Activated B cell treated with CpG ODN at 0.5 μM for 24 hours (primary cell): ENCODE data around the gene CD300LF. TPM values are rescaled to one million over a fixed set of nuclear protein-coding genes. Genes with fewer than 3 reads are reported as not detected.
A peak's percentile ranks its signal among the peaks of the same experiment; 100 is the strongest.

Experiments used
- ATAC-seq: fragments of 200-7000 bp; cut with Tn5 transposase; one replicate; pipeline ENCODE4 v1.10.0; 2021; ENCODE audit warnings: low read depth, mild to moderate bottlenecking, moderate library complexity
- CTCF ChIA-PET: fragments of 350-600 bp; sonication (Branson Sonifier 250); formaldehyde crosslinking; loops from one replicate; lab custom pipeline; 2021; ENCODE audit warnings: antibody characterized with exemption; lab: Charles Lee
- POLR2A ChIA-PET: fragments of 350-600 bp; sonication (Branson Sonifier 250); formaldehyde crosslinking; loops from one replicate; lab custom pipeline; 2021; ENCODE audit warnings: antibody characterized with exemption; lab: Charles Lee
- DNase-seq: peaks from one replicate; pipeline ENCODE4 v3.0.0; 2022
- H3K27ac Mint-ChIP-seq: one replicate; pipeline ENCODE4 v1.8.0; 2020; ENCODE audit warnings: mixed read lengths
- H3K27me3 Mint-ChIP-seq: one replicate; pipeline ENCODE4 v1.8.0; 2021; ENCODE audit warnings: mixed read lengths
- H3K36me3 Mint-ChIP-seq: one replicate; pipeline ENCODE4 v1.8.0; 2021; ENCODE audit warnings: low read depth, mixed read lengths
- H3K4me1 Mint-ChIP-seq: one replicate; pipeline ENCODE4 v1.8.0; 2021; ENCODE audit warnings: mixed read lengths
- H3K4me3 Mint-ChIP-seq: one replicate; pipeline ENCODE4 v1.8.0; 2020; ENCODE audit warnings: mild to moderate bottlenecking, mixed read lengths
- H3K9me3 Mint-ChIP-seq: one replicate; pipeline ENCODE4 v1.8.0; 2020; ENCODE audit warnings: mixed read lengths
- intact Hi-C: fragments of 100-400 bp; cut with micrococcal nuclease; formaldehyde crosslinking; loops from one replicate; pipeline ENCODE4 v1.15.1; 2024
- total RNA-seq: library from RNA; stranded (reverse); gene quantifications from 2 replicates; pipeline ENCODE4 v1.2.3, GENCODE V29; 2022
- TF ChIP-seq, protein P1 (sequence below): fragments of 200-600 bp; IDR thresholded peaks from one replicate; pipeline ENCODE4 v1.8.0; 2022; ENCODE audit warnings: antibody characterized with exemption, mild to moderate bottlenecking

Gene CD300LF
- 0.12 and 0.33 TPM in 2 replicates for total RNA-seq

DNA sequence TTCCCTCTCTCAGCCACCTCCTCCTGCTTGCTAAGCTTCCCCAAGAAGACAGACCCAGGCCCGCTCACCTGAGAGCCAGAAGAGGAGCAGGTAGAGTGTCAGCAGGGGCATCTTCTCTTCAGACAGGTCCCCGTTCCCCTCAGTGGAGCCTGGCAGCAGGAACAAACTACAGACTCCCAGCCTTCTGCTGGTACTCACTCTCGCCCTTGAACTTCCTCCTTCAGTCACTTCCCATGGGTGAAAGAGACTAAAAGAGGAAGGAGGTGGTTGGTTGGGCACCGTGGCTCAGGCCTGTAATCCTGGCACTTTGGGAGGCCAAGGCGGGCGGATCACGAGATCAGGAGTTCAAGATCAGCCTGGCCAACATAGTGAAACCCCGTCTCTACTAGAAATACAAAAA is at the start of gene CD300LF:
TSS of gene CD300LF (minus strand) at position 168 of the 400 bp plus-strand sequence. CDS start at position 111, 57 bp downstream.
- H3K27ac Mint-ChIP-seq, result peak within 1 kb of the TSS; percentile 53
- H3K4me1 Mint-ChIP-seq, result peaks cover 22% of the 10 kb centered on the region
- no peaks in the 10 kb centered on the region for H3K36me3 Mint-ChIP-seq
- ChIA-PET POLR2A (interaction anchor here (0.7 kb wide), 1 partner anchor 24 kb away, joined by 8 read pairs; the partner anchor contains the start of gene RAB37), CTCF (interaction anchor here (1.9 kb wide), 1 partner anchor 24 kb away, joined by 6 read pairs; the partner anchor contains the start of gene RAB37)
- TF ChIP-seq, protein P1, sequence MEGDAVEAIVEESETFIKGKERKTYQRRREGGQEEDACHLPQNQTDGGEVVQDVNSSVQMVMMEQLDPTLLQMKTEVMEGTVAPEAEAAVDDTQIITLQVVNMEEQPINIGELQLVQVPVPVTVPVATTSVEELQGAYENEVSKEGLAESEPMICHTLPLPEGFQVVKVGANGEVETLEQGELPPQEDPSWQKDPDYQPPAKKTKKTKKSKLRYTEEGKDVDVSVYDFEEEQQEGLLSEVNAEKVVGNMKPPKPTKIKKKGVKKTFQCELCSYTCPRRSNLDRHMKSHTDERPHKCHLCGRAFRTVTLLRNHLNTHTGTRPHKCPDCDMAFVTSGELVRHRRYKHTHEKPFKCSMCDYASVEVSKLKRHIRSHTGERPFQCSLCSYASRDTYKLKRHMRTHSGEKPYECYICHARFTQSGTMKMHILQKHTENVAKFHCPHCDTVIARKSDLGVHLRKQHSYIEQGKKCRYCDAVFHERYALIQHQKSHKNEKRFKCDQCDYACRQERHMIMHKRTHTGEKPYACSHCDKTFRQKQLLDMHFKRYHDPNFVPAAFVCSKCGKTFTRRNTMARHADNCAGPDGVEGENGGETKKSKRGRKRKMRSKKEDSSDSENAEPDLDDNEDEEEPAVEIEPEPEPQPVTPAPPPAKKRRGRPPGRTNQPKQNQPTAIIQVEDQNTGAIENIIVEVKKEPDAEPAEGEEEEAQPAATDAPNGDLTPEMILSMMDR, result no peak
- intact Hi-C loops, result no loop called here
- DNase-seq (no peak), ATAC-seq (peak; percentile 65)
- peak within 1 kb of the TSS; percentile 32 for H3K4me3 Mint-ChIP-seq
- H3K9me3 Mint-ChIP-seq, result no peaks in the 10 kb centered on the region
- no peaks in the 10 kb centered on the region for H3K27me3 Mint-ChIP-seq

DNA sequence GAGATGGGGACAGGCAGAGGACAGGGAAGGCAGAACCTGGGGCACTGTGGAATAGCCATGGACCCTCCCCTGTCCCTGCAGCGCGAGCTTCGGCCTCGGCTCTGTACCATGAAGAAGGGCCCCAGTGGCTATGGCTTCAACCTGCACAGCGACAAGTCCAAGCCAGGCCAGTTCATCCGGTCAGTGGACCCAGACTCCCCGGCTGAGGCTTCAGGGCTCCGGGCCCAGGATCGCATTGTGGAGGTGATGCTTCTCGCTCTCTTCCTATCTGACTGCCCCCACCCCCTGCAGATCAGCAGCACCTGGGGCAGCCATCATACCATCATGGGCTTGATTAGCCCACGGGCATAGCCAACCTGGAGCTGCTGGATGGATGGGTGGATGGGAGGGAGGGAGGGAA is 49.2 kb upstream of the CD300LF start:
- TF ChIP-seq, protein P1, result no peak
- Mint-ChIP-seq H3K4me1 (peaks cover 40% of the 10 kb centered on the region), H3K27ac (no peak overlapping the region), H3K36me3 (peaks cover 21% of the 10 kb centered on the region), H3K4me3 (no peak overlapping the region), H3K9me3 (no peaks in the 10 kb centered on the region), H3K27me3 (no peaks in the 10 kb centered on the region)
- ATAC-seq (no peak), DNase-seq (no peak)
- ChIA-PET CTCF (interaction anchor here (1.5 kb wide), 1 partner anchor 29 kb away, joined by 5 read pairs; no protein-coding TSS in a partner anchor), POLR2A (no interaction called here)
- intact Hi-C loops, result no loop called here

DNA sequence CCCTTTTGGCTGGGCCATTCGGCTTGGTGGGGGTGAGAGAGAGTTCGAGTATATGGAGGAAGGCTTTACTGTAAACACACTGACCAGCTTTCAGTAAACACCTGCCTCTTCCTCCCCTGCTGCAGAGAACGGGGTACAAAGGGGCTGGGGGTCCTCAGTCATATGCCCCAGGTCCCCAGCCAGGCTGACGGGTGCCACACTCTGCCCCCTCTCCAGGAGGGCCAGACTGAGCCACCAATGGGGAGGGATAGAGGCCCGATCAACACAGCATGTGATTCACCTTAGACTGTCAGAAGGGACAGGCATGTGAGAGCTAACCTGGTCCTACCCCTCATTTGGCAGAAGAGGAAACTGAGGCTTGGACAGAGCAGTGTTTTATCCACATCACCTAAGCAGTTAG is 48.7 kb upstream of the CD300LF start:
- no peak overlapping the region for H3K27ac Mint-ChIP-seq
- H3K4me3 Mint-ChIP-seq, result no peak overlapping the region
- peaks cover 18% of the 10 kb centered on the region for H3K36me3 Mint-ChIP-seq
- peaks cover 44% of the 10 kb centered on the region for H3K4me1 Mint-ChIP-seq
- ChIA-PET POLR2A (no interaction called here), CTCF (interaction anchor here (1.5 to 1.6 kb wide), 2 partner anchors 9 to 104 kb away, joined by 5 to 6 read pairs; no protein-coding TSS in a partner anchor)
- intact Hi-C loops, result no loop called here
- DNase-seq, result no peak
- no peaks in the 10 kb centered on the region for H3K9me3 Mint-ChIP-seq
- TF ChIP-seq, protein P1, result no peak
- no peak for ATAC-seq
- no peaks in the 10 kb centered on the region for H3K27me3 Mint-ChIP-seq

DNA sequence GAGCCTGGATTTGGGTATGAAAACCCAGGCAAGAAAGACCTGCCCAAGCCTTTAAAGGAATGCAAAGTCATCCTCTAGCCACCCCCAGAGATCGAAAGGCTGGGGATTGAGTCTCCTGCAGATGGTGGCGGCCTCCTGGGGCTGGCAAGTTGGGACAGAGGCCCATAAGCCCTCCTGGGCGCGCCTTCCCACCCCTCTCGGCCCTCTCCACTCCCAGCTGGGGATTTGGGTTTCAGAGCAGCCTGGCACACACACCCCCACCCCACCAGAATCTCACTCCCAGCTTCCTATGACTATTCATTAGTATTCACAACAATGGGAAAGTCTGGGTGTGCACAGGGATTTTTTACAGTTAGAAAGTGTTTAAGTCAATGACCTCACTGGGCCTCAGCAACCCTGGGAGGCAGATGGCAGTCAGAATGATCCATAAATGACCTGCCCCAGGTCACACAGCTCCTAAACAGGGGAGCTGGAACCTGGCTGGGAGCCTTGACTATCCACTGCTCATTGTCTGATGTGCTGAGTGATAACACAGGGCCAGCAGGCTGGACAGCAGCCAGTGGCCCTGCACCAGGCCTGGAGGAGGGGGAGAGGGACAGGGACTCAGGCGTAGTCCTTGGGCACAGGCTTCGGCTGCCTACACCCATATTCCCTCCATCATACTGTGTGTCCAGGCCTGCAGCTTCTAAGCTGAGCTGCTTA is 47.8 kb upstream of the CD300LF start:
- Mint-ChIP-seq H3K9me3 (no peaks in the 10 kb centered on the region), H3K27ac (no peak overlapping the region), H3K27me3 (no peaks in the 10 kb centered on the region), H3K4me1 (peaks cover 45% of the 10 kb centered on the region), H3K4me3 (no peak overlapping the region), H3K36me3 (peaks cover 12% of the 10 kb centered on the region)
- intact Hi-C loops, result no loop called here
- POLR2A ChIA-PET, result interaction anchor here (0.5 kb wide), 1 partner anchor 14 kb away, joined by 6 read pairs; no protein-coding TSS in a partner anchor
- DNase-seq, result no peak
- TF ChIP-seq, protein P1, result no peak
- CTCF ChIA-PET, result interaction anchor here (1.1 to 2.0 kb wide), 5 partner anchors 10 to 113 kb away, joined by 3 to 12 read pairs (median 6); no protein-coding TSS in a partner anchor
- no peak for ATAC-seq

DNA sequence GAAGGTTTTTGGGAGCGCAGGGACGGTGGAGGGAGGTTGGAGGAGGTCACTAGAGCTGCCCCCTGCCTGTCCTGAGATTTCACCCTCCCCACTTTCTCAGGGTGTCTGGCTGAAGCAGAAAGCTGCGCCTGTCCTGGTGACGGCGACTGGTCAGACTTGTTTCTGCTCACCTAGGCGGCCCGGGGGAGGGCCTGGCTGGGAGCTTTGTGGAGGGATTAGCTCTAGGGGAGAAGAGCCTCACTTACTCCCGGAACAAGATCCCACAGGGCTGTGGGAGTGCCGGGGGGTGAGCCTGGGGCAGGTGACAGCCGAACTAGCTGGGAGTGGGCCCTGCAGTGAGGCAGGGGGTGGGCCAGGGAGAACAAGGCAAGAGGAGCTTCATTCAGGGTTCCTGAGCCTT is 47.2 kb upstream of the CD300LF start:
- peaks cover 52% of the 10 kb centered on the region for H3K4me1 Mint-ChIP-seq

More for the DNA sequence above, 47.2 kb upstream of the CD300LF start:
- ChIA-PET POLR2A (interaction anchor here (2.0 to 2.2 kb wide), 2 partner anchors 10 to 14 kb away, joined by 10 to 22 read pairs; no protein-coding TSS in a partner anchor), CTCF (interaction anchor here (0.9 to 3.7 kb wide), 11 partner anchors 10 to 194 kb away, joined by 3 to 24 read pairs (median 5); partner anchors contain the start of gene RAB37)
- Mint-ChIP-seq H3K27me3 (no peaks in the 10 kb centered on the region), H3K4me3 (no peak overlapping the region), H3K27ac (no peak overlapping the region), H3K9me3 (no peaks in the 10 kb centered on the region), H3K36me3 (peaks cover 9% of the 10 kb centered on the region)
- DNase-seq, result no peak
- ATAC-seq, result no peak
- TF ChIP-seq, protein P1, result no peak
- intact Hi-C loops, result loop anchor here (2.0 kb wide), 1 partner anchor 15 kb away; no protein-coding TSS in a partner anchor
